Measurements from ENCODE around the gene CDCA7L. TPM values are rescaled to one million over a fixed set of nuclear protein-coding genes. Genes with fewer than 3 reads are reported as not detected.

The CDCA7L gene
- total RNA-seq, 1 experiment from 2014 or later: 107 TPM

- BruUV-seq (replicated peaks): no TSS peak
- peaks cover 99% of the 10 kb centered on the region for H3K79me2 ChIP-seq (ENCODE audit: insufficient read depth, low read length)
Observed at GRCh38 chr7:21939858-21940372, 5.8 kb downstream of the CDCA7L start.

DNA sequence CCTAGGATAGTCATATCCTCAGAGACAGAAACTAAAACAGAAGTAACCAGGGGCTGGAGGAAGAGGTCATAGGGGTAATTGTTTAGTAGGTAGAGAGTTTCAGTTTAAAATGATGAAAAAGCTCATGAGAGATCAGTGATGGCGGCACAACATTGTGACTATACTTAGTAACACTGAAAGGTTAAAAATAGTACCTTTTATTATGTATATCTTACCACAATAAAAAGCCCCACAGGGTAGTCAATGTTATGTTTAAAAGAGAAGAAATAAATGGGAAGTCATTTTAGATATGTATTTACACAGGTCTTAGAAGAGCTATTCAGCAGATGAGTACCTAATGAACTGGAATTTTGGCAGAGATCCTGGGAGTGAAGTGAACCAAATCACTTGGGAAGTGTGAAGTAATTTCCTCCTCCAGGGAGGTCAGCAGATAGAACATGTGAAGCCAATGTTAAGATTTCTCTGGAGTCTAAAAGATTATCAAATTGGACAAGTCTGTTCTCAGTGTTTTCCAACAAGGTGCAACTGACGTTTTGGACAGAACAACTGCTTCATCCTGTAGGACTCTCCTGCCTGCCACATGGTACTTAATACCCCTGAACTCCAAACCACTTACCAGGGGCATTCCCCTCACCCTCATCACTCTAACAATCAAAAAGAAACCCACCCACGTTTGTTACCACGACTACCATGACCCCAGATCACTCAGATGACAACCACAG is 6.4 kb downstream of the CDCA7L start:
- Histone ChIP-seq H3K4me2 (ENCODE audit: low read length) (no peak overlapping the region), H3K9ac (ENCODE audit: low read length) (no peak overlapping the region), H3K4me3 (replicated peaks in 1 of 2; ENCODE audit: low read depth in 1 of 2, low read length in 2 of 2) (no peak overlapping the region), H3K27ac (ENCODE audit: low read depth, low read length) (no peak overlapping the region), H3K36me3 (ENCODE audit: control insufficient read depth in 1 of 2, insufficient read depth in 2 of 2, low read length in 2 of 2) (peaks cover 0 to 3% of the 10 kb centered on the region in 2 experiments; a peak in 2 of 4 replicates), H3K4me1 (ENCODE audit: control insufficient read depth in 1 of 2, insufficient read depth in 2 of 2, low read length in 2 of 2) (peaks cover 2 to 5% of the 10 kb centered on the region in 2 experiments; a peak in 2 of 4 replicates), H3K9me2 (ENCODE audit: insufficient read depth) (no peaks in the 10 kb centered on the region), H3K9me3 (ENCODE audit: control insufficient read depth in 1 of 2, insufficient read depth in 1 of 2, low read depth in 1 of 2, low read length in 2 of 2) (no peaks in the 10 kb centered on the region), H2AFZ (ENCODE audit: low read depth, low read length, poor library complexity, severe bottlenecking) (no peak overlapping the region), H4K20me1 (ENCODE audit: insufficient read depth) (no peaks in the 10 kb centered on the region), H3K79me2 (ENCODE audit: insufficient read depth, low read length) (peaks cover 99% of the 10 kb centered on the region), H3K27me3 (ENCODE audit: insufficient read depth, low read length) (no peaks in the 10 kb centered on the region)
- ATAC-seq (no peak), DNase-seq (ENCODE audit: low read depth, low spot score) (no peak)
- intact Hi-C loops (cut with micrococcal nuclease): no loop called here
- no peak for TF ChIP-seq SIN3A (IDR thresholded peaks at IDR 0.05; ENCODE audit: low read depth)
- no peak for TF ChIP-seq REST (IDR thresholded peaks at IDR 0.05; ENCODE audit: low read depth)
- no peak for TF ChIP-seq TCF7L2 (IDR thresholded peaks at IDR 0.05; ENCODE audit: borderline replicate concordance, extremely low read depth, insufficient read depth, insufficient read length)
- TF ChIP-seq ATF3 (IDR thresholded peaks at IDR 0.05): no peak
- no peak for TF ChIP-seq ELF1 (IDR thresholded peaks at IDR 0.05; ENCODE audit: borderline replicate concordance, low read depth)
- ChIA-PET RAD21 (ENCODE audit: low non-redundant PET in 1 of 2, low total read pairs in 2 of 2, uncharacterized antibody in 2 of 2, unreplicated experiment in 2 of 2) (no interaction called here), CTCF (no interaction called here), POLR2A (no interaction called here)
- no TSS peak for BruUV-seq (replicated peaks)

More at GRCh38 chr7:21939858-21940372, 5.8 kb downstream of the CDCA7L start:
- H3K4me2 ChIP-seq (ENCODE audit: low read length): no peak overlapping the region
- ChIA-PET RAD21 (ENCODE audit: low non-redundant PET in 1 of 2, low total read pairs in 2 of 2, uncharacterized antibody in 2 of 2, unreplicated experiment in 2 of 2) (no interaction called here), POLR2A (no interaction called here), CTCF (no interaction called here)
- no peak overlapping the region for H3K27ac ChIP-seq (ENCODE audit: low read depth, low read length)
- no peak for DNase-seq (ENCODE audit: low read depth, low spot score)
- H3K9me3 ChIP-seq (ENCODE audit: control insufficient read depth in 1 of 2, insufficient read depth in 1 of 2, low read depth in 1 of 2, low read length in 2 of 2): no peaks in the 10 kb centered on the region
- H3K27me3 ChIP-seq (ENCODE audit: insufficient read depth, low read length): no peaks in the 10 kb centered on the region
- no peak for ATAC-seq
- peaks cover 0 to 3% of the 10 kb centered on the region in 2 experiments; a peak in 2 of 4 replicates for H3K36me3 ChIP-seq (ENCODE audit: control insufficient read depth in 1 of 2, insufficient read depth in 2 of 2, low read length in 2 of 2)
- no peak for TF ChIP-seq EZH2phosphoT487 (IDR thresholded peaks at IDR 0.05; ENCODE audit: borderline replicate concordance)
- no peak overlapping the region for H2AFZ ChIP-seq (ENCODE audit: low read depth, low read length, poor library complexity, severe bottlenecking)
- no peaks in the 10 kb centered on the region for H3K9me2 ChIP-seq (ENCODE audit: insufficient read depth)
- H4K20me1 ChIP-seq (ENCODE audit: insufficient read depth): no peaks in the 10 kb centered on the region
- H3K4me3 ChIP-seq (replicated peaks in 1 of 2; ENCODE audit: low read depth in 1 of 2, low read length in 2 of 2): no peak overlapping the region
- peaks cover 4 to 5% of the 10 kb centered on the region in 2 experiments; a peak in 2 of 4 replicates for H3K4me1 ChIP-seq (ENCODE audit: control insufficient read depth in 1 of 2, insufficient read depth in 2 of 2, low read length in 2 of 2)
- no peak overlapping the region for H3K9ac ChIP-seq (ENCODE audit: low read length)
- intact Hi-C loops (cut with micrococcal nuclease): no loop called here
